Measurements from ENCODE around the gene NDUFS3.
A peak's percentile ranks its signal among the peaks of the same experiment; 100 is the strongest.
"Not testable (repeated sequence)": the region's sequence is repeated elsewhere in the genome, so short reads cannot be mapped to it uniquely, and the experiment has no call there.

NDUFS3 gene

GRCh38 chr11:47560426-47560825 lies 18.4 kb upstream of the NDUFS3 start:
- no peak for DNase-seq (ENCODE audit: low spot score)

- DNase-seq (ENCODE audit: low spot score), result not testable (repeated sequence)
These were observed 16.5 kb upstream of the NDUFS3 start for GRCh38 chr11:47562393-47562792.

- DNase-seq (ENCODE audit: low spot score), result not testable (repeated sequence)
These were observed 14.5 kb upstream of the NDUFS3 start for GRCh38 chr11:47564366-47564765.

- DNase-seq (ENCODE audit: low spot score), result peak; percentile 34
These were observed 13.9 kb upstream of the NDUFS3 start for GRCh38 chr11:47564933-47565339.

DNA sequence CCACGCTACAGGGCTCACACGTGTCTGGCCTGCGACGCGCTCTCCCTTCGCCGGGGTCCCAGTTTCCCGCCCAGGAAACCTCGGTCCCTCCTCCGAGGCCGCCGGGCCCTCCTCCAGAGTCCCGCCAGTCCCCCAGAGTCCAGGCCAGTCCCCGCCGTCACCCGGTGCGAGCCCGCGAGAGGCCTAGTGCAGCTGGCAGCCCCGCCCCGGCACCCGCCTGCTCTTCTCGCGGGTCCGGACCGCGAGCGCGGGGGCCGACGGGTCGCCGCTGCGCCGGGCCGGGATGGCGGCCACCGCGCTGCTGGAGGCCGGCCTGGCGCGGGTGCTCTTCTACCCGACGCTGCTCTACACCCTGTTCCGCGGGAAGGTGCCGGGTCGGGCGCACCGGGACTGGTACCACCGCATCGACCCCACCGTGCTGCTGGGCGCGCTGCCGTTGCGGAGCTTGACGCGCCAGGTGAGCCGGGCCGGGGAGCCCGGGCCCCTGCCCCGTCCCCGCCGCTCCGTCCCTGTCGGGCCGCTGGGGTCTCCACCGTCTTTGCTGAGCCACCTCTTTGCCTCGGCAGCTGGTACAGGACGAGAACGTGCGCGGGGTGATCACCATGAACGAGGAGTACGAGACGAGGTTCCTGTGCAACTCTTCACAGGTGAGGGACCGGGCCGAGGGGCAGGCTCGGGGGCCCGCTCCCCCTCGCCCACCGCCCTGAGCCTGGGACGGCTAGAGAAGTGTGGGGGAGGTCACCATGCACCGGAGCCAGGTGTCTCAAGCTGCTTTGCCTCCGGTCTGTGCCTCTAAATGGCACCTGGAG lies 13.3 kb upstream of the NDUFS3 start, which contains the start of gene PTPMT1:
TSS of gene PTPMT1 (plus strand) at position 260 of the 809 bp plus-strand sequence. CDS start at position 284, 24 bp downstream.
- DNase-seq (ENCODE audit: low spot score), result peak; percentile 75

DNA sequence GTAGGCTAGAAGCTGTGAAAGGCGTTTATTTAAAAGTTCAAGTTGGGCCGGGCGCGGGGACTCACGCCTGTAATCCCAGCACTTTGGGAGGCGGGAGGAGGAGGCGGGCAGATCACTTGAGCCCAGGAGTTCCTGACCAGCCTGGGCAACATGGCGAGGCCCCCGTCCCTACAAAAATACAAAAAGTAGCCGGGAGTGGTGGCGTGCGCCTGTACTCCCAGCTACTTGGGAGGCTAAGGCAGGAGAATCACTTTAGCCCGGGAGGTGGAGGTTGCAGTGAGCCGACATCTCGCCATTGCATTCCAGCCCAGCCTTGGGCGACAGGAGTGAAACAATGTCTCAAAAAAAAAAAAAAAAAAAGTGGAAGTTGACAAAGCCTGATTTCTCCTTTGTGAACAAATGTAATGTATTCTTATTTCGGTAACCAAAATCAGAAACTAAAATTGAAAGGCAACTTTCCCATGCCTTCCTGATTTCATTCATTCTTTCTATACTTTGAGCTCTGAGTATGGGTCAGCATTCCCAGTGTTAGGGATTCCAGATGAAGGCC lies 12.7 kb upstream of the NDUFS3 start:
- no peak for DNase-seq (ENCODE audit: low spot score)

- DNase-seq (ENCODE audit: low spot score), result no peak
These were observed 9.2 kb upstream of the NDUFS3 start for GRCh38 chr11:47569646-47570045.

DNA sequence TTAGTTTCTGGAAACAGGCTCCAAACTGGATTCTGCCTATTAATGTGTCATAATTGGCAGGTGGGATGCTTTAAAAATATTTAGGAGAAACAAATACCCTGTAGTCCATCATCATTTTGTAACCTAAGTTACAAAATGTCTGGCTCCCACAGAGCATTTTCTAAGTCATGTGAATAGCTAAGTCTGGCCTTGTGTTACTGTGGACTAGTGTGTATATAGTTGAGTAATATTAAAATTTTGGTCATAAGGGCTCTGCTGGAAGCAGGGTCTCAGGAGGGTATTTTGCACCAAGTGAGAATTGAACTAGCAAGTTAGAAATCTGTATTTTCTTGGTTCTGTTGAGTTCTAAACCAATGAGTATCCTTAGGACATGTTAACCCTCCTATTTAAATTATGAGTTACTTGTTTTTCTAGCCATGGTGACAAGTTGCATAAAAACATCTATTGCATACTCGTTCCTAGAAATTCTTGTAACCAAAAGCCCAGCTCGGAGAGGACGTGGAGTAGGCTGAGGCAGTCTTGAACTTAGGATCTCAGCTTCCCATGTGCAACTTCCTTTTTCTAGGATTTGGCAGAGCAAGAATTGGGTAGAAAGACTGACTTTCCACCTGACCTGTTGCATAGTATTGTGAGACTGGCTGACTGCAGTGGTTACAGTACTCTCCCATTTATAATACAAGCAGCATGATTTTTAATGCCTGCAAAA lies 8.1 kb upstream of the NDUFS3 start:
- no peak for DNase-seq (ENCODE audit: low spot score)

DNA sequence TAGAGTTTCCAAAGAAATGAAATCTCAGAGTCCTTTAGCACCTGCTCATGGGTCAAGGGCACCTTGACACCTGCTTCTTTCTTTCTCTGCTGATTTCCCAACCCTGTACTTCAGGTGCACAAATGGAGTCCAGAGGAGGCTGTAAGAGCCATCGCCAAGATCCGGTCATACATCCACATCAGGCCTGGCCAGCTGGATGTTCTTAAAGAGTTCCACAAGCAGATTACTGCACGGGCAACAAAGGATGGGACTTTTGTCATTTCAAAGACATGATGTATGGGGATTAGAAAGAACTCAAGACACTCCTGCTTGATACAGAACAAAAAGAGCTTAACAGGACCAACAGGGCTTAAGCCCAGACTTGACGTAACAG lies 7.5 kb upstream of the NDUFS3 start:
- no peak for DNase-seq (ENCODE audit: low spot score)

DNA sequence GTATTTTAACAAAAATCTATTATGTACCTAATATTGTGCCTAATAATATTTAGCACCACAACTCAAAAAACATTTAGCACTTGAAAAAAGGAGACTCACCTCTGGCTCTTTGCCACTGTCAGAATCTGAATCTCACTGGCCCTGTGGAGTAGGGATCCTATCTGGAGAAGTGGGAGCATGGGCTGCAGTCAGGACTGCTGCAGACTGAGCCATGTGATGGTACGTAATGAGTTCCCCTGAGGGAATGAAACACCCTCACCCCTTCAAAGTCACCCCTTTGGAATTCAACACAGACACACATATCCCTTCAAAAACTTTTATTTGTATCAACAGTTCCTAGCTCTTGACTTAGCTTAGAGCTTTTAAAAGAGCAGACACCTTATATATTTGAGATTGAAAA lies 7.0 kb upstream of the NDUFS3 start:
- no peak for DNase-seq (ENCODE audit: low spot score)

- no peak for DNase-seq (ENCODE audit: low spot score)
These were observed 6.1 kb upstream of the NDUFS3 start for GRCh38 chr11:47572715-47573255.

GRCh38 chr11:47573321-47573720 lies 5.6 kb upstream of the NDUFS3 start:
- DNase-seq (ENCODE audit: low spot score), result no peak

- DNase-seq (ENCODE audit: low spot score), result no peak
These were observed 1.3 kb upstream of the NDUFS3 start for GRCh38 chr11:47577460-47578041.

- DNase-seq (ENCODE audit: low spot score), result no peak
These were observed 5.0 kb downstream of the NDUFS3 start for GRCh38 chr11:47583844-47584243.

- no peak for DNase-seq (ENCODE audit: low spot score)
These were observed 7.4 kb downstream of the NDUFS3 start, which contains the start of gene FAM180B for GRCh38 chr11:47586098-47586855. Gene FAM180B (plus strand): TSS chr11:47586678. CDS start chr11:47586769, 91 bp downstream.

GRCh38 chr11:47587039-47587716 lies 8.3 kb downstream of the NDUFS3 start:
- no peak for DNase-seq (ENCODE audit: low spot score)

- no peak for DNase-seq (ENCODE audit: low spot score)
These were observed 9.0 kb downstream of the NDUFS3 start for GRCh38 chr11:47587723-47588326.

DNA sequence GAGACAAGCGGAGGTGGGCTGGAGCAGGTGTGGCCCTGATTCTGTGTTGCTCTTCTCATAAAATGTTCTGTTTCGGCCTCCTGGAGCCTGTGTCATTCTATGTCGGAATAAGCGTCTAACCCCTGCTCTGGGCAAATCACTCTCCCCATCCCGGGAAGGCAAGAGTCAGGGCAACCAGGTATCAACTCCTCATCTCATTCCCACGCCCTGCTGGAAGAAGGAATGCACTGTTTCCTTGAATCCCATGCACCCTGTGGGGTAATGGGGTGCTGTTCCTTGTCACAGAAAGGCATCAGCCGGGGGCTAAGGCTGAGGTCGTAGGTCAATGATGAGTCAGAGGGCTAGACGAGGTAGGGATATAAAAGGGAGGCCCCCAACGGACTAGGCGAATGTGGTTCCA lies 10.2 kb downstream of the NDUFS3 start:
- DNase-seq (ENCODE audit: low spot score), result no peak

GRCh38 chr11:47589584-47589976 lies 10.7 kb downstream of the NDUFS3 start:
- DNase-seq (ENCODE audit: low spot score), result no peak
